ENCODE data around the gene TCF23. TPM values are rescaled to one million over a fixed set of nuclear protein-coding genes. Genes with fewer than 3 reads are reported as not detected.

The TCF23 gene
- total RNA-seq (2021): 0.05 to 0.14 TPM (median 0.13 TPM) in 3 replicates
- not detected for Bru-seq, nascent RNA
- long read RNA-seq, experiment 1: 0 reads
- long read RNA-seq, experiment 2: 0 reads
- long read RNA-seq, experiment 3: 0 reads

- H3K27ac Mint-ChIP-seq: no peak within 1 kb of the TSS
- no peak for DNase-seq (ENCODE audit: low spot score)
Observed at GRCh38 chr2:27148801-27149439, at the start of gene TCF23. TSS of gene TCF23 (plus strand) at chr2:27149004. CDS start at chr2:27149134, 130 bp downstream.

GRCh38 chr2:27099334-27099955, 49.4 kb upstream of the TCF23 start:
- Mint-ChIP-seq H3K27me3 (ENCODE audit: low read depth) (no peaks in the 10 kb centered on the region), H3K4me3 (no peak overlapping the region), H3K9me3 (no peaks in the 10 kb centered on the region), H3K4me1 (peaks cover 6% of the 10 kb centered on the region), H3K27ac (no peak overlapping the region), H3K36me3 (no peaks in the 10 kb centered on the region)
- ATAC-seq (no peak), DNase-seq (ENCODE audit: low spot score) (no peak)
- ChIA-PET POLR2A (no interaction called here), CTCF (interaction anchor here (0.9 to 3.9 kb wide), 8 partner anchors 12 to 203 kb away, joined by 3 to 39 read pairs (median 12); partner anchors contain the start of genes ABHD1, KHK, PREB and TRIM54)
- TF ChIP-seq SMAD3 (CRISPR knock-in tag; IDR thresholded peaks at IDR 0.05; ENCODE audit: borderline replicate concordance) (no peak), NFATC4 (CRISPR knock-in tag; IDR thresholded peaks at IDR 0.05) (no peak), CREB1 (CRISPR knock-in tag; IDR thresholded peaks at IDR 0.05) (no peak), ERG (CRISPR knock-in tag; IDR thresholded peaks at IDR 0.05) (no peak), ZNF425 (CRISPR knock-in tag; conservative IDR thresholded peaks at IDR 0.05) (no peak), IRF2 (CRISPR knock-in tag; IDR thresholded peaks at IDR 0.05; ENCODE audit: borderline replicate concordance, low read depth) (no peak)
- TF ChIP-seq, protein P1, sequence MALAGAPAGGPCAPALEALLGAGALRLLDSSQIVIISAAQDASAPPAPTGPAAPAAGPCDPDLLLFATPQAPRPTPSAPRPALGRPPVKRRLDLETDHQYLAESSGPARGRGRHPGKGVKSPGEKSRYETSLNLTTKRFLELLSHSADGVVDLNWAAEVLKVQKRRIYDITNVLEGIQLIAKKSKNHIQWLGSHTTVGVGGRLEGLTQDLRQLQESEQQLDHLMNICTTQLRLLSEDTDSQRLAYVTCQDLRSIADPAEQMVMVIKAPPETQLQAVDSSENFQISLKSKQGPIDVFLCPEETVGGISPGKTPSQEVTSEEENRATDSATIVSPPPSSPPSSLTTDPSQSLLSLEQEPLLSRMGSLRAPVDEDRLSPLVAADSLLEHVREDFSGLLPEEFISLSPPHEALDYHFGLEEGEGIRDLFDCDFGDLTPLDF (CRISPR knock-in tag; IDR thresholded peaks at IDR 0.05): no peak

More at GRCh38 chr2:27148801-27149439, at the start of gene TCF23:
- 0 out of 2 replicates have a peak, but pooled peaks cover 2% of the 10 kb centered on the region for H3K27me3 Mint-ChIP-seq (ENCODE audit: low read depth)
- no peaks in the 10 kb centered on the region for H3K36me3 Mint-ChIP-seq
- no peak for ATAC-seq
- no peaks in the 10 kb centered on the region for H3K9me3 Mint-ChIP-seq
- H3K4me1 Mint-ChIP-seq: no peaks in the 10 kb centered on the region
- POLR2A ChIA-PET: interaction anchor here (0.5 to 1.3 kb wide), 2 partner anchors 9 to 279 kb away, joined by 3 to 4 read pairs; no protein-coding TSS in a partner anchor
- TF ChIP-seq MYBL2 (CRISPR knock-in tag; IDR thresholded peaks at IDR 0.05) (no peak), IRF1 (CRISPR knock-in tag; IDR thresholded peaks at IDR 0.05) (no peak), EMX1 (CRISPR knock-in tag; IDR thresholded peaks at IDR 0.05) (no peak), FOXP1 (CRISPR knock-in tag; IDR thresholded peaks at IDR 0.05; ENCODE audit: borderline replicate concordance) (no peak), ZSCAN18 (CRISPR knock-in tag; IDR thresholded peaks at IDR 0.05) (no peak), ZNF396 (CRISPR knock-in tag; IDR thresholded peaks at IDR 0.05; ENCODE audit: borderline replicate concordance) (no peak), PRRX2 (CRISPR knock-in tag; IDR thresholded peaks at IDR 0.05) (no peak), NFATC4 (CRISPR knock-in tag; IDR thresholded peaks at IDR 0.05) (no peak), ZNF425 (CRISPR knock-in tag; conservative IDR thresholded peaks at IDR 0.05) (no peak), RORB (CRISPR knock-in tag; IDR thresholded peaks at IDR 0.05) (no peak), ZNF121 (CRISPR knock-in tag; IDR thresholded peaks at IDR 0.05) (no peak), NFE2L1 (CRISPR knock-in tag; IDR thresholded peaks at IDR 0.05) (no peak)
- TF ChIP-seq, protein P2, sequence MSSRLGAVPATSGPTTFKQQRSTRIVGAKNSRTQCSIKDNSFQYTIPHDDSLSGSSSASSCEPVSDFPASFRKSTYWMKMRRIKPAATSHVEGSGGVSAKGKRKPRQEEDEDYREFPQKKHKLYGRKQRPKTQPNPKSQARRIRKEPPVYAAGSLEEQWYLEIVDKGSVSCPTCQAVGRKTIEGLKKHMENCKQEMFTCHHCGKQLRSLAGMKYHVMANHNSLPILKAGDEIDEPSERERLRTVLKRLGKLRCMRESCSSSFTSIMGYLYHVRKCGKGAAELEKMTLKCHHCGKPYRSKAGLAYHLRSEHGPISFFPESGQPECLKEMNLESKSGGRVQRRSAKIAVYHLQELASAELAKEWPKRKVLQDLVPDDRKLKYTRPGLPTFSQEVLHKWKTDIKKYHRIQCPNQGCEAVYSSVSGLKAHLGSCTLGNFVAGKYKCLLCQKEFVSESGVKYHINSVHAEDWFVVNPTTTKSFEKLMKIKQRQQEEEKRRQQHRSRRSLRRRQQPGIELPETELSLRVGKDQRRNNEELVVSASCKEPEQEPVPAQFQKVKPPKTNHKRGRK (CRISPR knock-in tag; IDR thresholded peaks at IDR 0.05; ENCODE audit: borderline replicate concordance): no peak
- TF ChIP-seq, protein P3, sequence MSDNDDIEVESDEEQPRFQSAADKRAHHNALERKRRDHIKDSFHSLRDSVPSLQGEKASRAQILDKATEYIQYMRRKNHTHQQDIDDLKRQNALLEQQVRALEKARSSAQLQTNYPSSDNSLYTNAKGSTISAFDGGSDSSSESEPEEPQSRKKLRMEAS (CRISPR knock-in tag; IDR thresholded peaks at IDR 0.05): no peak
- no peak within 1 kb of the TSS for H3K4me3 Mint-ChIP-seq
- CTCF ChIA-PET: interaction anchor here (1.7 to 3.4 kb wide), 3 partner anchors 15 to 42 kb away, joined by 5 to 13 read pairs (median 6); partner anchors contain the start of gene PREB
